Adipose tissue (tissue), 3 donors: ENCODE measurements around the gene PPP2R2D. TPM values are rescaled to one million over a fixed set of nuclear protein-coding genes. Genes with fewer than 3 reads are reported as not detected.

Source experiments
- H3K27ac ChIP-seq: one replicate; pipeline ENCODE4 v1.5.1; 2013; ENCODE audit warnings: low read depth, low read length
- WGBS, 3 donors: extraction: QIAGEN DNeasy Blood & Tissue Kit; methylation state at CpG; one replicate each; pipeline ENCODE4 v1.1.7; 2013; 5-methylcytosine and 5-hydroxymethylcytosine counted together
- polyA plus RNA-seq, 3 donors: library from polyadenylated mRNA; stranded (reverse); fragments of 200-250 nt; gene quantifications; one replicate each; pipeline ENCODE4 v1.2.3, GENCODE V29; 2013
- donor health status: healthy with polysubstance abuse.
- donor health status: Bipolar disorder and iron deficiency.
- donor health status: healthy.

Gene PPP2R2D
- polyA plus RNA-seq, 3 donors = 17.0 to 100 (median 18.5) TPM

DNA sequence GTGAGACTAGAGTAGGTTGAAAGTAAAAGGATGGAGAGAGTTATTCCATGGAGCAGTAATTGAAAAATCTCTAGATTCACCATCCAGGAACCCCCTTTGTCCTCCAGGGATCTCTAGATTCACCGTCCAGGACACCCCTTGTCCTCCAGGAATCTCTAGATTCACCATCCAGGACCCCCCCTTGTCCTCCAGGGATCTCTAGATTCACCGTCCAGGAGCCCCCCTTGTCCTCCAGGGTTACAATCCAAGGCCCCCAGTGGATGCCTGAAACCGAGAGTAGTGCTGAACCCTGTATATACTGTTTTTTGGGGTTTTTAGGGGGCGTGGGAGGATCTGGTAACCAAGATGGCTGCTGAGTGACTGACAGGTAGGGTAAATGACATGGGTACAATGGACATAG, 38.3 kb upstream of the PPP2R2D start:
- 69 to 83% (median 70%) methylated on average over 4 of the region's 4 CpGs for WGBS, 3 donors
- no peak overlapping the region for H3K27ac ChIP-seq

DNA sequence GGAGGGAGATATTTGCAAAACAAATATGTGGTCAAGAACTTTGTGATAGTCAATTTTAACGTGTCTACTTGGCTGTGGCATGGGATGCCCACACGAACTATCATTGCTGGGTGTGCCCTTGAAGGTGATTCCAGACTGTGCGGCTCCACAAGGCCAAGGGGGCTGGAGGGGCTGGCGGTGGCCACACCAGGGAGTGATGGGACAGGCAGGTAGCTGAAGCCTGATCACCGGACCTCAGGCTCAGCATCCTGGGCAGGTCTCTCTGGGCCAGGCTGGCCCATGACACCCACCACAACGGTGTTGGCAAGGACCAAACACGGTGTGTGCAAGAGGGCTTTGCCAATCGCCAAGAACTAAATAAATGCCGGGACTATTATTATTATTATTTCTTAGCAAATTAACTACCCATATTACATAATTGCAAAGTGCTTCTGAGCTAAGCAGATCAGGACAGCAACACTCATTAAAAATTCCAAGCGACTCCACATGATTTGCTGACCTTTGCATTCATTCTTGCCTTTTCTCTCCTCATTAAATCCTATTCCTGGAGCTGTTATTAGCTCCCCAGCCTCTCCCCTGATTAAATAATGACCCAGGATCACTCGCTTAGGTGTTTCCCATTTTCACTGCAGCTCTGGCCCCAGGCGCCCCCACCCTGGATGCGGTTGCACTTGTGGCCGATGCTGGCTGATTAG, 35.4 kb upstream of the PPP2R2D start:
- no peak overlapping the region for H3K27ac ChIP-seq
- WGBS, 3 donors = 70 to 76% (median 73%) methylated on average over 14 of the region's 14 CpGs

GRCh38 chr10:131866673-131867072, 34.1 kb upstream of the PPP2R2D start:
- H3K27ac ChIP-seq = no peak overlapping the region
- 64 to 76% (median 72%) methylated on average over 10 of the region's 10 CpGs for WGBS, 3 donors

DNA sequence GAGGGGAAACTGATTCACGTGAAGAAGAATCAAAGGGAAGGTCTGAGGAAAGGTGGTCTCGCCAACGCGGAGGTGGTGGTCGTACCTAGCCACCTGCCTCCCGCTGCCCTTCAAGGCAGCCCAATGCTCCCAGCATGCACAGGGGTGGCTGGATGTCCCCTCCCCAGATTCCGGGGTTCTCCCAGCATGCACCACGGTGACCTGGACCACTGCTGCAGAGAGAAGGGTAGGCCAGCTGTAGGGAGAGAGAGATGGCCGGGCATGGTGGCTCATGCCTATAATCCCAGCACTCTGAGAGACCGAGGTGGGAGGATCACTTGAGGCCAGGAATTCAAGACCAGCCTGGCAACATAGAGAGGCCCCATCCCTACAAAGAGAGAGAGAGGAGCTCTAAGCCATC, 32.4 kb upstream of the PPP2R2D start:
- WGBS, 3 donors = 87 to 96% (median 92%) methylated on average over 10 of the region's 10 CpGs
- no peak overlapping the region for H3K27ac ChIP-seq

GRCh38 chr10:131869344-131869743, 31.5 kb upstream of the PPP2R2D start:
- H3K27ac ChIP-seq = no peak overlapping the region
- 91 to 98% (median 93%) methylated on average over 8 of the region's 8 CpGs for WGBS, 3 donors

DNA sequence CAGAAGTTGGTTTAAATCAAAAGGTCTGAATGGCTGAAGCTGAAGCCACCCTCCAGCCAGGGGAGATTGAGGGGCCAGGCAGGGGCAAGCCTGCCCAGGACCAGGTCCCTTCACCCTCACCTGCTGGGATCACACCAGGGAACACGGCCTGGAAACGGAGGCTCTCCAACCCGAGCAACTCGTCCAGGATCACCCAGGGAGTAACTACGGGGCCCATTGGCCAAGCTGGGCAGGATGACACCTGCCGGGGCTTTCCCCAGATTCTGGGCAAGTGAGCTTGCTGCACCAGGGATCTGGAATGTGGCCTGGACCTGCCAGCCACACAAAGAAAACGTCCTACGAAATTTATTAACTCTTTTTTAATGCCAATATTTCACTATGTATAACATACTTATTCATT, 30.4 kb upstream of the PPP2R2D start:
- no peak overlapping the region for H3K27ac ChIP-seq
- 76 to 82% (median 81%) methylated on average over 8 of the region's 8 CpGs for WGBS, 3 donors

- WGBS, 3 donors = 73 to 81% (median 79%) methylated on average over 15 of the region's 15 CpGs
- no peak overlapping the region for H3K27ac ChIP-seq
Observed at GRCh38 chr10:131870831-131871672, 29.8 kb upstream of the PPP2R2D start.

DNA sequence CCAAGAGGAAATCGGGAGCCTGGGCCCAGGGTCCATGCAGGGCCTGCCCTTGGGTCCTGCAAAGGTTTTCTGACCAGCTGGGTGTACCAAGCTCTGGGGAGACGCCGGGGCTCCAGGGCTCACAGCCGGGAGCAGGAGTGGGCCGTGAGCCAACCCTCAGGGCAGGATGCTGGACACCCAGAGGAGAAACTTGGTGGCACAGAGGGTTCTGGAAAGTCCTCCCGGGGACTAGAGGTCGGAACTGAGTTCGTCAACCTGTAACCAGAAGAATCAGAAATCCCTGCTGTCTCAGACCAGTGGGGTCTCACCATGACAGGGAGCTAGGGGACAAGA, 29.2 kb upstream of the PPP2R2D start:
- WGBS, 3 donors = 82 to 86% (median 83%) methylated on average over 8 of the region's 8 CpGs
- H3K27ac ChIP-seq = no peak overlapping the region

- WGBS, 3 donors = 85 to 87% (median 85%) methylated on average over 26 to 27 of the region's 27 CpGs
Observed at GRCh38 chr10:131872011-131872826, 28.6 kb upstream of the PPP2R2D start.

GRCh38 chr10:131872827-131873375, 27.9 kb upstream of the PPP2R2D start:
- H3K27ac ChIP-seq = no peak overlapping the region
- WGBS, 3 donors = 40 to 74% (median 74%) methylated on average over 19 of the region's 19 CpGs

More at GRCh38 chr10:131872011-131872826, 28.6 kb upstream of the PPP2R2D start:
- no peak overlapping the region for H3K27ac ChIP-seq

GRCh38 chr10:131874991-131875451, 25.8 kb upstream of the PPP2R2D start:
- no peak overlapping the region for H3K27ac ChIP-seq
- WGBS, 3 donors = 2 to 5% (median 4%) methylated on average over 17 of the region's 17 CpGs

DNA sequence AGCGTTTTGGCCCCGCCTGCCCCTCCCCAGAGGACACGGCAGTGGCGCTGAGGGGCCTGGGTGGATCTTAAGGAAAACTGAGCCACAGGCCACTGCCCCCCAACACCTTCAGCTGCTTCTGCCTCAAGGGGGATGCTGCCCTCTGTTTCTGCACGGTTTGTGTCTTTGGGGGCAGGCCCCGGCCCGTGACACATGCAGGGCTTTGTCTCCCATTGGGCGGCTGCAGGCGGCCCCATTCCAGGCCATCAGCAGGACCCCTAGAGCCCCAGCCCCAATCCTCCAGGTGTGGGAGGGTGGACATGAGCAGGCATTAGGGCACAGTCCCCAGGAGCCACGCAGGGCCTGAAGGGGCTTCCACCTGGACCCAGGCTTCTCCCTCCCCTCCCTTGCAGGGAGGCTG, 25.3 kb upstream of the PPP2R2D start:
- H3K27ac ChIP-seq = no peak overlapping the region
- 47 to 78% (median 66%) methylated on average over 10 of the region's 10 CpGs for WGBS, 3 donors

DNA sequence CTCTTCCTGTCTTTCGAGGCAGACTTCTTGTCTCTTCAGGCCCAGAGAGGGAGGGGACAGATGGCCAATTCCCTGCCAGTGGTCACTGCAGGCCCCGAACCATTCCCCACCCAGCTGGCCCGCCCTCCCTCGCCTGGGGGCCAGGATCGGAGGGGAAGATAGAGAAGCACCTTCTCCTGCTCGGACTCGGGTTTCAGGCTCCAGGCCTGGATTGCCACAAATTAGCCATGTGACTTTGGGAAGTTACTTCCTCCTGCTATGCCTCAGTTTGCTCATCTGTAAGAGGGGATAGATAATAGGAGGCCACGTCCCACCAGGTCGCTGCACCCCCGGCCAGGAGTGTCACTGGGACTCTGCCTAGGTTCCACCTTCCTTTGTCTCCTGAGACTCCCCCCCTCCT, 24.8 kb upstream of the PPP2R2D start:
- H3K27ac ChIP-seq = no peak overlapping the region
- WGBS, 3 donors = 62 to 75% (median 69%) methylated on average over 10 of the region's 10 CpGs

DNA sequence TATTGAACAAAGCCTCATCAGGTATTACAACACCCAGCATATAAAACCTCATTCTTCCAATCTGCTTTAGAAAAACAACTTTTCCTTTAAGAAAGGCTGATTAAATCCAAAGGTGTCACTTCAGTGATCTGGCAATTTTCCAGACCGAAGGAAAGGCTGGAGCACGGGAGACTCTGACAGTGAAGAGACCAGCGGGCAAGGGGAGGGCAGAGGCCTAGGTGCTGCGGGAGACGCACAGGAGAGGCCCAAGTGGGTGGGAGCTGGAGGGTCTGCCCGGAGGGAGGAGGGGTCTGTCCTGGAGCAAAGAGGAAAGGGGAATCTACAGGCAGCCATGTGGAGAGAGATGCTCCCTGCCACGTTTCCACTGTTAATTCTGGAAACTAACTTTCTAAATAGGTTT, 24.3 kb upstream of the PPP2R2D start:
- H3K27ac ChIP-seq = no peak overlapping the region
- 35 to 53% (median 40%) methylated on average over 7 of the region's 7 CpGs for WGBS, 3 donors

DNA sequence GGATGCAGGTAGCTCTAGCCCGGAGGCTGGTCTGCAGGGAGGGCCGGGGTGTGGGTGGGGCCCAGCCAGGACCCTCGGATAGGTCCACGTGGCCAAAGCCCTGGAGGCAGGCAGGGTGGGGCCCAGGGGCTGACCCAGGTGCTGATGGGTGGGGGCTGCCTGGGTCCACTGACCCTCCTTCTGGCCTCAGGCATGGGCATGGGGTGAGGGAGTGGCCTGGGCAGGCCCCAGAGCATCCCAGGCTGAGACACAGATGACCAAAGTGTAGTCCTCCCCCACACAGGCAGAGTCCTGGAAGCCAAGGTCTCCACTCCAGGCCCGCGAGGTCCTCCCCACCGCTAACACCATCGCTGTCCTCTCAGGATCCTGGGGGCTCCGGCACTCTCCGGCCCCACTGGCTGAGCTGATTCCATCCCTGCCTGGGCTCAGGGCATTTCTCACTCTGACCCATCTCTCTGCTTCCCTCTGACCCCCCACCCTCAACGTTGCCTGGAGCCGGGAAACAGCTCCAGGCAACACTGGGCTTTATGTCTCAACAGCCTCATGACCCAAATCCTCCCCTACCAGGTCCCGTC, 20.7 kb upstream of the PPP2R2D start:
- H3K27ac ChIP-seq = no peak overlapping the region
- WGBS, 3 donors = 73 to 84% (median 80%) methylated on average over 10 to 13 of the region's 13 CpGs

DNA sequence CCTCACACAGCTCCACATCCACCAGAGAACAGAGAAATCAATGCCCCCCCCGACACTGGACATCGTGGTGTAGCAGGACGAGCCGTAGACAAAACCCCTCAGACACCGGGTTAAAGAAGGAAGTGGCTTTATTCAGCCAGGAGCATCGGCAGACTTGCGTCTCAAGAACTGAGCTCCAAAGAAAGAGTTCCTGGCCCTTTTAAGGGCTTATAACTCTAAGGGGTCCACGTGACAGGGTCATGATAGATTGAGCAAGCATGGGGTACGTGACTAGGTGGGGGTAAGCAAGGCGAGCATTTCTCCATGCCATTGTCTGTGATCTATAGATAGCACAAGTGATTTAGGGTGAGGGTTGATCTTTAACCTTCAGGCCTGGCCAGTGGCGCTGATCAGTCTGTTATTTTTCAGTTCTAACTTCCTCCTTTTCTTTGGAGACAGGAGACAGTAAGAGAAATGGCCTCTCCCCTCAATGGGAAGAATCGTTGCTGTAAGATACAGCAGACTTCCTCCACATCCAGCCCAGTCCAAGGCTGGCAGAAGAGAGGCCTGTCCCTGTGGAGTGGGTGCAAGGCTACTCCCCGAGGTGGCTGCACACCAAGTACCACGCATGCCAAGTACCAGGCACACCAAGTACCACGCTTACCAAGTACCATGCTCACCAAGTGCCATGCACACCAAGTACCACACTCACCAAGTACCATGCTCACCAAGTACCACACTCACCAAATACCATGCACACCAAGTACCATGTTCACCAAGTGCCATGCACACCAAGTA, 19.5 kb upstream of the PPP2R2D start:
- 74 to 90% (median 79%) methylated on average over 15 of the region's 15 CpGs for WGBS, 3 donors
- H3K27ac ChIP-seq = no peak overlapping the region

DNA sequence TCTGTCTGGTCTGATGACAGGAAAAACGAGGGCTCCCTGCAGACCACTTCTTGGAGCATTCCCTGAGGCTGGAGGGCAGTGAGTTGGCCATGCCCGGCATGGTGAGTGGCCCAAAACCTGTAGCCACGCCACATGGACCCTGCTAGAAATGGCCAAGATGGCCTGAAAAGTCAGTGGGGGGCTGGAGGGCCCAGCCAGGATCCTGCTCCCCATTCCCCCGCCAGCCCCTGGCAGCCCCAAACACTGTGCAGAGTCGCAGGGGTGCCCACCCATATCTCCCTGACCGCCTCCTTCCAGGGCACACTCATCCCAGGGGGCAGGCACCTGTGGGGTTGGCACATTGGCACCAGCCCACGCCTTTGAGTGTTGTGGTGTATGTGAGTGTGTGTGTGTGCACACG, 18.7 kb upstream of the PPP2R2D start:
- 93 to 98% (median 94%) methylated on average over 8 of the region's 8 CpGs for WGBS, 3 donors
- no peak overlapping the region for H3K27ac ChIP-seq
